GM20000 (cell line): ENCODE data around the gene NELFA.
A peak's percentile ranks its signal among the peaks of the same experiment; 100 is the strongest.

ENCODE experiments used
- DNase-seq: peaks from one replicate; pipeline ENCODE4 v3.0.0; 2012; ENCODE audit warnings: low spot score
- CTCF ChIP-seq: IDR thresholded peaks from 2 replicates; pipeline ENCODE4 v1.5.1; 2012; ENCODE audit warnings: mild to moderate bottlenecking, control low read depth; ENCODE audit errors: extremely low read depth, missing control alignments

NELFA gene

DNA sequence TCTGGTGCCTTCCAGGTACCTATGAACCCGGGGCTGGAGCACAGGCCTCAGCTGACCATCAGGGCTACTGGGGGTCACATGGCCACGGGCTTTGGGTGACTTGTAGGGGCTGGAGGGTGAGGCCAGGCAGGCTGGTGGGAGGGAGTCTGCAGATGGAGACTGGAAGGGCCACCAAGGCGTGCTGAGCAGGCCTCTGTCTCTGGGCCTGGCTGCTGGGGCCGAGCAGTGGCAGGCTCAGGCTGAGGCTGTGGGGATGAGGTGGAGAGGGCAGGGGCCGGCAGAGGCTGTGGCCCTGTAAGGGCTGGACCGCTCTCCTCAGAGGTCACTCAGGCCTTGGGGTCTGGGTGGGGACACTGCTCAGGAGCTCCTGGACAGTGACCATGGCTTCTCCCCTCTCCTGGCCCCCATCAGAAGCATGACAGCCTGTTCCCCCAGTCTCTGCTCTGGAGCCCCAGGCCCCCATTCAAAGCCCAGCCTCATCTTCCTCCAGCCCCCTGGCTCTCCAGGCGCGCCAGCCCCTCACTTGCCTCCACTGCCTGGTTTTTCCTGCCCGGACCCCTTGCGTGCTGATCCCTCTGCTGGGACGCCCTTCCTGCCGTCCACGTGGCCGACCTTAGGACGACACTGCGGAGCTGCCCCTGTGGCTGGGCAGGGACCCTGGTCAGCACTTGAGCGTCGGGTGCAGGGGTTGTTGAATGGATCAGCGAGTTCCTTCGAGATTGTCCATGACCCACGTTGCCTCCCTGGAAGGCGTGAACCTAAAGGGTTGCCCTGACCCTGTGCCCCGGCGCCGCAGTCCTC, 39.2 kb upstream of the NELFA start:
- no peak for TF ChIP-seq CTCF
- no peak for DNase-seq

DNA sequence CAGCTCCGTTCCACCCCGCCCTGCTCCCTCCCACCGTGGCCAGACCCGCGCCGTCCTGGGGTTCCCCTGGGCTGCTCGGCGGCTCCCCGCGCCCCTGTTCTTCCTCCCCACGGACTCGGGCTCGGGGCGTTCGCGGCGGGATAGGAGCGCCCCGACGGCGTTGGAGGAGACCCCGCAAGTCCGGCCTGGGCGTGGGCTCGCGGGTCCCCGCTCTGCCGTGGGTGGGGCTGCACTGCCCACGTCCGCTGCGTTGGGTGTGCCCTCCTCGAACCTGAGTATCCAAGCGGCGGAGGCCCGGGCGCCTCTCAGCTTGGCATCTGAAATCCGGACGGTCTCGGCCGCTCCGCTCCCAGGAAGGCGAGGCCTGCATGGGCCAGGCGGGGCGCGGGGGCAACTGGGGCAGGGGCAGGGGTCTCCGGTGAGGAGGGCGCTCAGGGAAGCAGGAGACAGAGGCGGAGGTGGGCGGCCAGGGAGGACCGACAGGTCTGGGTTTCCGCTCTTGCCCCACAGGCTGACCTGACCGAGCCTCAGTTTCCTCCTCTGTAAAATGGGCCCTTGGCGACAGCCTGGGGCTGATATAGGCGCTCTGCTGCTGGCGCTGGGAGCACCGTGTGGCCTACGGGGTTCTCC, 38.4 kb upstream of the NELFA start:
- no peak for DNase-seq
- TF ChIP-seq CTCF = no peak

GRCh38 chr4:2046031-2046961, 37.5 kb upstream of the NELFA start:
- peak; percentile 30 for DNase-seq
- TF ChIP-seq CTCF = no peak

GRCh38 chr4:2045518-2045951, 36.8 kb upstream of the NELFA start:
- DNase-seq = peak; percentile 21
- TF ChIP-seq CTCF = no peak

DNA sequence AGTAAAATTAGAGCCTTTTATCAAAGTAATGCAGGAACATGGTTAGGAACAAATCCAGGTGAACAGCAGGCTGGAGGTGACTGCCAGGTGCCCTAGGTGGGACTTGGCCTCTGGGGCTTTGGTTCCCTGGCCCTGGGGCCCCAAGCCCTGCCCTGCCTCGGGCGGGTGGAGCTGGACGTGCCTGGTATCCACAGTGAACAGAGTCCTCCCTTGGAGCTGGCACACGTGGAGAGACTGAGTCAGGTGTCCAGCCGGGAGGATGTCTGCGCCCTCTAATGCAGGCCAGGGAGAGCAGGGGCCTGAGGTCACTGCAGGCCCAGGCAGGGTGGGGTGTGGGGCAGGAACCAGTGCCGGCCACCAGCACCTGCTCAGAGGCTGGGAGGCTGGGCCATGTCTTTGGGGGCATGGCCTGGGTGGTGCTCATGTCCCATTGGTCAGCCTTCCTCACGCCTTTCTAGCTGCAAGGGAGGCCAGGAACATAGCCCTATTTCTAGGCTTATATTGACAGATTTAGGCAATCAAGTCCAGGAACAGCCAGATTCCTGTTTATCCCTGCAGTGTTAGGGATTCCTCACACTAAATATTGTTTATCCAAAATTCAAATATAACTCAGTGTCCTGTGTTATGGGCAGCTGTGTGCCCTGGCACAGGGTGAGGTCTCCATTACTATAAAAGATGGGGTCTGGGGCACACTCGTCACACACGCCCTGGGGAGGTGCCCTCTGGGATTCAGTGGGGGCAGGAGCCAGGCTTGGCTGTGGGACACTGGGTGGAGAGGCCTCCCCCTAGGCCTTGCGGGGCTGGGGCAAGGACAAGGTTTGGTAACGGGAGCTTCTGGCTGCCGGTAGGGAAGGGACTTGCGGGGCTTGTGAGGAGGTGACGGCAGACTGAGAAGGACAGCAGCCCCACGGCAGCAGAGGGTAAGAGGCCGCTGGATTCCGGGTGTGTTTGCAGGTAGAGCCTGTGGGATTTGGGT, 36.1 kb upstream of the NELFA start:
- DNase-seq = no peak
- no peak for TF ChIP-seq CTCF

DNA sequence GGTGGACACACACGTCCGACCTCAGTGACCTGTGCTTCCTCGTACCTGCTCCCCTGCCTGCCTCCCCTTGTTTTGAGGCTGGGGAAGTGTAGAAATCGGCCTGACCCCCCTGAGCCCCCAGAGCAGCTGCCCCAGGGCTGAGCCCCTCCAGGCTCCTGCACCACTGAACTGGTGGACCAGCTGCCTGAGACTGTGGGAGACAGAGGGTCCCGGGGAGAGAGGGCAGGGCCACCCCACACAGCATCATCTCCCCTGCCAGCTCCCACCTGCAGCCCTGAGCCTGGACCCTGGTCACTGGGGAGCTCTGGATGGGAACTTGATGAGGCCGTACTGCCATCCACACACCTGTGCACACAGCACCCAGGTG, 35.3 kb upstream of the NELFA start:
- TF ChIP-seq CTCF = no peak
- no peak for DNase-seq
